PFSK-1 (cell line): ENCODE data around the gene OPCML.

Source experiments
- FOXP2 ChIP-seq: optimal IDR thresholded peaks from 2 replicates; pipeline ENCODE3; 2011; ENCODE audit warnings: borderline replicate concordance, control low read depth, inconsistent platforms; ENCODE audit not compliant: insufficient read depth; ENCODE audit errors: extremely low read length, extremely low read depth
- POLR2AphosphoS5 ChIP-seq: IDR thresholded peaks from 2 replicates; pipeline ENCODE4 v1.6.1; 2012; ENCODE audit warnings: low read depth, mild to moderate bottlenecking, control low read depth, low read length, moderate library complexity
- SIN3A ChIP-seq: IDR thresholded peaks from 2 replicates; pipeline ENCODE4 v1.6.1; 2012; ENCODE audit warnings: mild to moderate bottlenecking, low read length, moderate library complexity, borderline replicate concordance; ENCODE audit not compliant: insufficient read depth
- TAF1 ChIP-seq: IDR thresholded peaks from 2 replicates; pipeline ENCODE4 v1.6.1; 2012; ENCODE audit warnings: low read length, control low read depth, borderline replicate concordance; ENCODE audit not compliant: insufficient read depth
- TF ChIP-seq, protein P1 (sequence below), 2 experiments: IDR thresholded peaks; 2 replicates each; pipeline versions ENCODE4 v1.6.1 to v1.8.0; 2011 to 2012; ENCODE audit warnings: low read depth in 2 of 2, low read length in 2 of 2, control low read depth in 1 of 2, inconsistent platforms in 1 of 2, mild to moderate bottlenecking in 1 of 2, moderate library complexity in 1 of 2; ENCODE audit not compliant: insufficient read depth in 1 of 2

OPCML gene

GRCh38 chr11:132499661-132500060, 1032.6 kb downstream of the OPCML start:
- TF ChIP-seq POLR2AphosphoS5 (no peak), TAF1 (no peak), FOXP2 (no peak), SIN3A (no peak)
- TF ChIP-seq, protein P1, sequence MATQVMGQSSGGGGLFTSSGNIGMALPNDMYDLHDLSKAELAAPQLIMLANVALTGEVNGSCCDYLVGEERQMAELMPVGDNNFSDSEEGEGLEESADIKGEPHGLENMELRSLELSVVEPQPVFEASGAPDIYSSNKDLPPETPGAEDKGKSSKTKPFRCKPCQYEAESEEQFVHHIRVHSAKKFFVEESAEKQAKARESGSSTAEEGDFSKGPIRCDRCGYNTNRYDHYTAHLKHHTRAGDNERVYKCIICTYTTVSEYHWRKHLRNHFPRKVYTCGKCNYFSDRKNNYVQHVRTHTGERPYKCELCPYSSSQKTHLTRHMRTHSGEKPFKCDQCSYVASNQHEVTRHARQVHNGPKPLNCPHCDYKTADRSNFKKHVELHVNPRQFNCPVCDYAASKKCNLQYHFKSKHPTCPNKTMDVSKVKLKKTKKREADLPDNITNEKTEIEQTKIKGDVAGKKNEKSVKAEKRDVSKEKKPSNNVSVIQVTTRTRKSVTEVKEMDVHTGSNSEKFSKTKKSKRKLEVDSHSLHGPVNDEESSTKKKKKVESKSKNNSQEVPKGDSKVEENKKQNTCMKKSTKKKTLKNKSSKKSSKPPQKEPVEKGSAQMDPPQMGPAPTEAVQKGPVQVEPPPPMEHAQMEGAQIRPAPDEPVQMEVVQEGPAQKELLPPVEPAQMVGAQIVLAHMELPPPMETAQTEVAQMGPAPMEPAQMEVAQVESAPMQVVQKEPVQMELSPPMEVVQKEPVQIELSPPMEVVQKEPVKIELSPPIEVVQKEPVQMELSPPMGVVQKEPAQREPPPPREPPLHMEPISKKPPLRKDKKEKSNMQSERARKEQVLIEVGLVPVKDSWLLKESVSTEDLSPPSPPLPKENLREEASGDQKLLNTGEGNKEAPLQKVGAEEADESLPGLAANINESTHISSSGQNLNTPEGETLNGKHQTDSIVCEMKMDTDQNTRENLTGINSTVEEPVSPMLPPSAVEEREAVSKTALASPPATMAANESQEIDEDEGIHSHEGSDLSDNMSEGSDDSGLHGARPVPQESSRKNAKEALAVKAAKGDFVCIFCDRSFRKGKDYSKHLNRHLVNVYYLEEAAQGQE (IDR thresholded peaks at IDR 0.05; ENCODE audit: insufficient read depth in 1 of 2, low read depth in 2 of 2, low read length in 2 of 2): no peak

GRCh38 chr11:132496341-132496740, 1036.0 kb downstream of the OPCML start:
- TF ChIP-seq, protein P1 (IDR thresholded peaks at IDR 0.05; ENCODE audit: insufficient read depth in 1 of 2, low read depth in 2 of 2, low read length in 2 of 2): no peak; a peak in 1 of 4 replicates
- TF ChIP-seq TAF1: no peak
- TF ChIP-seq POLR2AphosphoS5: no peak

- no peak for TF ChIP-seq POLR2AphosphoS5
- TF ChIP-seq SIN3A: no peak
- TF ChIP-seq TAF1: no peak
- TF ChIP-seq, protein P1 (IDR thresholded peaks at IDR 0.05; ENCODE audit: insufficient read depth in 1 of 2, low read depth in 2 of 2, low read length in 2 of 2): no peak
Observed at GRCh38 chr11:132493801-132494200, 1038.5 kb downstream of the OPCML start.

- TF ChIP-seq SIN3A (no peak), FOXP2 (no peak), TAF1 (no peak)
Observed at GRCh38 chr11:132490978-132491377, 1041.3 kb downstream of the OPCML start.

GRCh38 chr11:132486060-132486459, 1046.2 kb downstream of the OPCML start:
- no peak for TF ChIP-seq SIN3A
- TF ChIP-seq FOXP2: no peak
- no peak for TF ChIP-seq POLR2AphosphoS5

DNA sequence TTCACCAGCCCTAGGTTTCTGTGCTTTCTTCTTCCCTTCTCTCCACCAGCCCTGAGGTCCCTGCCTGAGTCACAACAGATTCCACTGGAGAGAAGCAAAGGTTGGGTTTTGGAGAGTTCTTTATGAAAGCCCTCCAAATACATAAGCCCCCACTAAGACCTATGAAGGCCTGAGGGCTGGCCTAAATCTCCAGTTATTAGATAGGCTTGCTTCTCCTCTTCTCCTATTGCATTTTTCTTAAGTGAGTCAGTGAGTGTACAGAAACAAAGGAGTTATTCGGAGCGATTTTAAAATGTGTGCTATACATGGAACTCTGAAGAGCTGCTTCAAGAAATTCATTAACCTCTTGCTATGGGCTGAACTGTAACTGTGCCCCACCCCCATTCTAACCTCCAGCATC, 1057.3 kb downstream of the OPCML start:
- TF ChIP-seq FOXP2 (no peak), SIN3A (no peak), TAF1 (no peak), POLR2AphosphoS5 (no peak)
- TF ChIP-seq, protein P1 (IDR thresholded peaks at IDR 0.05; ENCODE audit: insufficient read depth in 1 of 2, low read depth in 2 of 2, low read length in 2 of 2): no peak
